Common myeloid progenitor, CD34-positive (primary cell): ENCODE measurements around the gene SAMD1.

ENCODE experiments used
- CTCF ChIA-PET: fragments of 350-600 bp; sonication (Branson Sonifier 250); formaldehyde crosslinking; loops from one replicate; lab custom pipeline; 2021; ENCODE audit warnings: antibody characterized with exemption; lab: Charles Lee
- POLR2A ChIA-PET: fragments of 350-600 bp; sonication (Branson Sonifier 250); formaldehyde crosslinking; loops from one replicate; lab custom pipeline; 2021; ENCODE audit warnings: antibody characterized with exemption; lab: Charles Lee
- DNase-seq, 3 donors: peaks; one replicate each; pipeline versions ENCODE4 v3.0.0 to v3.0.0-alpha.2; 2013
- H3K27ac ChIP-seq, 2 experiments: 1 replicate in 1 of 2; 2 replicates in 1 of 2; pipeline ENCODE4 v1.7.0; 2013; ENCODE audit warnings: inconsistent platforms in 2 of 2, low read length in 2 of 2, mild to moderate bottlenecking in 2 of 2, low read depth in 1 of 2, moderate library complexity in 1 of 2; ENCODE audit not compliant: severe bottlenecking in 2 of 2, insufficient read depth in 1 of 2, poor library complexity in 1 of 2
- H3K27me3 ChIP-seq, 5 experiments: replicated peaks in 2 of 5; 1 replicate in 3 of 5; 2 replicates in 2 of 5; pipeline versions ENCODE4 v1.6.1 to v1.7.0; 2013; ENCODE audit warnings: low read length in 4 of 5, mild to moderate bottlenecking in 2 of 5, moderate library complexity in 2 of 5, inconsistent platforms in 1 of 5; ENCODE audit not compliant: insufficient read depth in 5 of 5, control insufficient read depth in 4 of 5
- H3K36me3 ChIP-seq, 4 experiments: 1 replicate in 2 of 4; 2 replicates in 2 of 4; pipeline versions ENCODE4 v1.6.1 to v1.7.0; 2013; ENCODE audit warnings: low read length in 3 of 4, control low read depth in 1 of 4, mild to moderate bottlenecking in 1 of 4; ENCODE audit not compliant: control insufficient read depth in 4 of 4, insufficient read depth in 4 of 4
- H3K4me1 ChIP-seq, 4 experiments: 1 replicate in 3 of 4; 2 replicates in 1 of 4; pipeline versions ENCODE4 v1.6.1 to v1.7.1; 2013; ENCODE audit warnings: low read length in 3 of 4, mild to moderate bottlenecking in 3 of 4, control low read depth in 1 of 4, inconsistent platforms in 1 of 4, moderate library complexity in 1 of 4; ENCODE audit not compliant: control insufficient read depth in 4 of 4, insufficient read depth in 4 of 4; ENCODE audit errors: control extremely low read depth in 1 of 4
- H3K4me3 ChIP-seq, 7 experiments: 1 replicate in 4 of 7; 2 replicates in 3 of 7; pipeline versions ENCODE4 v1.5.1 to v1.7.0; 2013; ENCODE audit warnings: mild to moderate bottlenecking in 7 of 7, low read length in 6 of 7, moderate library complexity in 6 of 7, inconsistent platforms in 2 of 7, low read depth in 2 of 7, control low read depth in 1 of 7; ENCODE audit not compliant: insufficient read depth in 4 of 7, control insufficient read depth in 1 of 7; ENCODE audit errors: extremely low read depth in 1 of 7
- H3K9me3 ChIP-seq, 5 experiments: 1 replicate in 4 of 5; 2 replicates in 1 of 5; pipeline versions ENCODE4 v1.6.1 to v1.7.1; 2013; ENCODE audit warnings: low read length in 4 of 5, mild to moderate bottlenecking in 2 of 5, inconsistent platforms in 1 of 5, low read depth in 1 of 5, moderate library complexity in 1 of 5; ENCODE audit not compliant: control insufficient read depth in 4 of 5, insufficient read depth in 2 of 5; ENCODE audit errors: control extremely low read depth in 1 of 5
- WGBS: methylation state at CpG from one replicate; pipeline ENCODE4 v1.1.5; 2013; ENCODE audit not compliant: insufficient coverage; 5-methylcytosine and 5-hydroxymethylcytosine counted together

SAMD1 gene

GRCh38 chr19:14114439-14114838, 23.9 kb upstream of the SAMD1 start:
- DNase-seq = no peak
- H3K9me3 ChIP-seq = no peaks in the 10 kb centered on the region
- POLR2A ChIA-PET = no interaction called here
- CTCF ChIA-PET = interaction anchor here (0.6 to 4.5 kb wide), 23 partner anchors 10 to 235 kb away, joined by 3 to 30 read pairs (median 5); partner anchors contain the start of genes ASF1B, IL27RA and MISP3
- H3K27ac ChIP-seq = no peak overlapping the region
- peaks cover 7 to 61% (median 28%) of the 10 kb centered on the region in 4 experiments for H3K4me1 ChIP-seq
- H3K27me3 ChIP-seq = no peaks in the 10 kb centered on the region
- 97% methylated on average over 7 of the region's 7 CpGs for WGBS
- peaks cover 0 to under 1% (median 0%) of the 10 kb centered on the region in 4 experiments for H3K36me3 ChIP-seq
- no peak overlapping the region for H3K4me3 ChIP-seq

- CTCF ChIA-PET = interaction anchor here (0.6 to 4.5 kb wide), 24 partner anchors 11 to 234 kb away, joined by 3 to 30 read pairs (median 5); partner anchors contain the start of genes ASF1B, IL27RA and MISP3
- no peaks in the 10 kb centered on the region for H3K27me3 ChIP-seq
- H3K4me1 ChIP-seq = peaks cover 3 to 56% (median 22%) of the 10 kb centered on the region in 4 experiments
- no peak overlapping the region for H3K27ac ChIP-seq
- no peak overlapping the region for H3K4me3 ChIP-seq
- no peaks in the 10 kb centered on the region for H3K36me3 ChIP-seq
- WGBS = 90% methylated on average over 18 of the region's 18 CpGs
- no peaks in the 10 kb centered on the region for H3K9me3 ChIP-seq
- peak; percentile 73 to 77 (median 74) for DNase-seq
- POLR2A ChIA-PET = no interaction called here
These were observed 23.3 kb upstream of the SAMD1 start for GRCh38 chr19:14113762-14114414.

GRCh38 chr19:14112809-14113385, 22.3 kb upstream of the SAMD1 start:
- POLR2A ChIA-PET = interaction anchor here (0.6 kb wide), 1 partner anchor 60 kb away, joined by 4 read pairs; no protein-coding TSS in a partner anchor
- Histone ChIP-seq H3K4me1 (peaks cover 3 to 48% (median 16%) of the 10 kb centered on the region in 4 experiments), H3K27ac (no peak overlapping the region), H3K9me3 (no peaks in the 10 kb centered on the region), H3K27me3 (no peaks in the 10 kb centered on the region), H3K36me3 (peaks cover 0 to 1% (median 0%) of the 10 kb centered on the region in 4 experiments), H3K4me3 (no peak overlapping the region)
- CTCF ChIA-PET = interaction anchor here (1.2 to 4.5 kb wide), 13 partner anchors 17 to 234 kb away, joined by 3 to 30 read pairs (median 6); partner anchors contain the start of genes ASF1B and MISP3
- no peak for DNase-seq
- WGBS = 85% methylated on average over 8 of the region's 12 CpGs

GRCh38 chr19:14112051-14112808, 21.7 kb upstream of the SAMD1 start:
- Histone ChIP-seq H3K4me1 (peaks cover 3 to 47% (median 16%) of the 10 kb centered on the region in 4 experiments), H3K9me3 (no peaks in the 10 kb centered on the region), H3K27ac (no peak overlapping the region), H3K27me3 (no peaks in the 10 kb centered on the region), H3K4me3 (no peak overlapping the region), H3K36me3 (peaks cover 0 to 6% (median 1%) of the 10 kb centered on the region in 4 experiments)
- no peak for DNase-seq
- ChIA-PET CTCF (interaction anchor here (1.2 to 2.0 kb wide), 3 partner anchors 38 to 233 kb away, joined by 3 to 4 read pairs (median 3); no protein-coding TSS in a partner anchor), POLR2A (interaction anchor here (0.6 kb wide), 1 partner anchor 59 kb away, joined by 4 read pairs; no protein-coding TSS in a partner anchor)
- WGBS = 88% methylated on average over 9 of the region's 12 CpGs

GRCh38 chr19:14111486-14111885, 20.9 kb upstream of the SAMD1 start:
- DNase-seq = no peak
- CTCF ChIA-PET = interaction anchor here (1.3 kb wide), 1 partner anchor 232 kb away, joined by 3 read pairs; no protein-coding TSS in a partner anchor

GRCh38 chr19:14110650-14111049, 20.1 kb upstream of the SAMD1 start:
- WGBS = 100% methylated on average over 2 of the region's 2 CpGs
- Histone ChIP-seq H3K4me1 (peaks cover 2 to 31% (median 3%) of the 10 kb centered on the region in 4 experiments), H3K27me3 (no peaks in the 10 kb centered on the region), H3K9me3 (no peaks in the 10 kb centered on the region), H3K36me3 (peaks cover 4 to 9% (median 5%) of the 10 kb centered on the region in 4 experiments), H3K4me3 (no peak overlapping the region), H3K27ac (no peak overlapping the region)
- DNase-seq = no peak
- POLR2A ChIA-PET = no interaction called here
- CTCF ChIA-PET = interaction anchor here (0.6 to 1.6 kb wide), 3 partner anchors 26 to 40 kb away, joined by 3 to 4 read pairs (median 4); partner anchors contain the start of gene ASF1B

More at GRCh38 chr19:14111486-14111885, 20.9 kb upstream of the SAMD1 start:
- Histone ChIP-seq H3K36me3 (peaks cover 0 to 6% (median 1%) of the 10 kb centered on the region in 4 experiments), H3K27ac (no peak overlapping the region), H3K27me3 (no peaks in the 10 kb centered on the region), H3K4me3 (no peak overlapping the region), H3K4me1 (peaks cover 3 to 40% (median 9%) of the 10 kb centered on the region in 4 experiments), H3K9me3 (no peaks in the 10 kb centered on the region)
- no CpG with 5 or more reads among the region's 1 CpG for WGBS
- POLR2A ChIA-PET = no interaction called here
